CD4-positive, alpha-beta T cell treated with Interleukin-4 for 1 hour (primary cell): ENCODE data around the gene CRYBG1.
"Not testable (repeated sequence)": the region's sequence is repeated elsewhere in the genome, so short reads cannot be mapped to it uniquely, and the experiment has no call there.

Experiments
- DNase-seq, 2 donors: peaks; one replicate each; pipeline ENCODE4 v3.0.0-alpha.2; 2020 to 2022

The CRYBG1 gene

GRCh38 chr6:106528521-106528920 lies 168.0 kb downstream of the CRYBG1 start:
- no peak for DNase-seq

GRCh38 chr6:106529438-106529837 lies 168.9 kb downstream of the CRYBG1 start:
- DNase-seq: no peak

- no peak for DNase-seq
Measured at GRCh38 chr6:106530026-106530425, 169.5 kb downstream of the CRYBG1 start.

GRCh38 chr6:106530502-106530901 lies 170.0 kb downstream of the CRYBG1 start:
- no peak for DNase-seq

- DNase-seq: no peak
Measured at GRCh38 chr6:106533054-106533453, 172.5 kb downstream of the CRYBG1 start.

GRCh38 chr6:106534004-106534403 lies 173.5 kb downstream of the CRYBG1 start:
- no peak for DNase-seq

- DNase-seq: peak; percentile 37 to 54
Measured at GRCh38 chr6:106534564-106534982, 174.1 kb downstream of the CRYBG1 start.

GRCh38 chr6:106535012-106535411 lies 174.5 kb downstream of the CRYBG1 start:
- no peak for DNase-seq

- no peak for DNase-seq
Measured at GRCh38 chr6:106536357-106536756, 175.8 kb downstream of the CRYBG1 start.

- no peak for DNase-seq
Measured at GRCh38 chr6:106536851-106537250, 176.3 kb downstream of the CRYBG1 start.

GRCh38 chr6:106537662-106538061 lies 177.1 kb downstream of the CRYBG1 start:
- no peak for DNase-seq

GRCh38 chr6:106538145-106538544 lies 177.6 kb downstream of the CRYBG1 start:
- DNase-seq: peak; percentile 41 to 51

- no peak for DNase-seq
Measured at GRCh38 chr6:106539936-106540335, 179.4 kb downstream of the CRYBG1 start.

GRCh38 chr6:106540432-106540831 lies 179.9 kb downstream of the CRYBG1 start:
- no peak for DNase-seq

GRCh38 chr6:106540907-106541306 lies 180.4 kb downstream of the CRYBG1 start:
- no peak for DNase-seq

- no peak for DNase-seq
Measured at GRCh38 chr6:106546261-106546690, 185.8 kb downstream of the CRYBG1 start.

GRCh38 chr6:106546691-106547414 lies 186.3 kb downstream of the CRYBG1 start:
- peak; percentile 42 to 48 for DNase-seq

GRCh38 chr6:106547601-106548453 lies 187.3 kb downstream of the CRYBG1 start:
- peak in 1 of 2 donors; percentile 46 for DNase-seq

- DNase-seq: not testable (repeated sequence)
Measured at GRCh38 chr6:106548926-106549455, 188.5 kb downstream of the CRYBG1 start.

GRCh38 chr6:106549521-106549920 lies 189.0 kb downstream of the CRYBG1 start:
- no peak for DNase-seq

- no peak for DNase-seq
Measured at GRCh38 chr6:106551155-106551554, 190.6 kb downstream of the CRYBG1 start.

GRCh38 chr6:106553440-106553839 lies 192.9 kb downstream of the CRYBG1 start:
- no peak for DNase-seq

- DNase-seq: no peak
Measured at GRCh38 chr6:106555767-106556166, 195.2 kb downstream of the CRYBG1 start.
